ENCODE results near the gene C1QB. TPM values are rescaled to one million over a fixed set of nuclear protein-coding genes. Genes with fewer than 3 reads are reported as not detected.

Gene C1QB
- polyA plus RNA-seq, 2 of the 4 experiments (the other 2 are of a cell fraction): not detected

DNA sequence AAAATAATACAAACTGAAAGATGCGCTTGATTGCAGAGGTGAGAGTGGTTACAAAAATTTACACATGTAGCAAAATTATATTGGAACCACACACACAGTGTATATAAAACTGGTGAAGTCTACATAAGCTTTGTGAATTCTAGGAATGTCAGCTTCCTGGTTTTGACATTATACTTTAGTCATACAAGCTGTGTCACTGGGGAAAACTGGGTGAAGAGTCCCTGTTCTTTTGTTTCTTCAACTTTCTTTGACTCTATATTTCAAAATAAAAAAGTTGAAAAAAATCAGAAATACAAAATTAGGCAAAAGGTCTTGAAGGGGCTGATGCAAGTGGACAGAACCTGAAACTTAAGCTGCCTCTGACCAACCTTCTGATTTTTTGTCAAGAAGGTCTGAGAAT, 6.7 kb upstream of the C1QB start:
- Histone ChIP-seq H3K27ac (no peak overlapping the region), H3K9me3 (no peaks in the 10 kb centered on the region), H3K4me3 (no peak overlapping the region), H3K4me2 (no peak overlapping the region), H3K4me1 (0 out of 3 replicates have a peak, but pooled peaks cover 5% of the 10 kb centered on the region)
- FAIRE-seq (no peak), DNase-seq (ENCODE audit: low read depth in 1 of 2, low spot score in 1 of 2) (no peak), ATAC-seq (no peak)
- CTCF ChIA-PET: interaction anchor here (1.4 to 8.2 kb wide), 2 partner anchors 9 to 226 kb away, joined by 4 to 248 read pairs; no protein-coding TSS in a partner anchor
- POLR2A ChIA-PET: no interaction called here
- 5% methylated on average over 1 of the region's 1 CpG for WGBS (ENCODE audit: missing lambda C conversion rate)
- TF ChIP-seq RAD21 (conservative IDR thresholded peaks at IDR 0.05 in 1 of 2, IDR thresholded peaks at IDR 0.05 in 1 of 2): no peak
- no peak for TF ChIP-seq SREBF2 (IDR thresholded peaks at IDR 0.05)
- no peak for TF ChIP-seq HOXA7 (CRISPR knock-in tag; IDR thresholded peaks at IDR 0.05)
- TF ChIP-seq, protein P1, sequence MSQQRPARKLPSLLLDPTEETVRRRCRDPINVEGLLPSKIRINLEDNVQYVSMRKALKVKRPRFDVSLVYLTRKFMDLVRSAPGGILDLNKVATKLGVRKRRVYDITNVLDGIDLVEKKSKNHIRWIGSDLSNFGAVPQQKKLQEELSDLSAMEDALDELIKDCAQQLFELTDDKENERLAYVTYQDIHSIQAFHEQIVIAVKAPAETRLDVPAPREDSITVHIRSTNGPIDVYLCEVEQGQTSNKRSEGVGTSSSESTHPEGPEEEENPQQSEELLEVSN (IDR thresholded peaks at IDR 0.05; ENCODE audit: borderline replicate concordance, low read depth): no peak
- TF ChIP-seq TP53 (CRISPR knock-in tag; IDR thresholded peaks at IDR 0.05): no peak
- no peak for TF ChIP-seq HOXB5 (CRISPR knock-in tag; IDR thresholded peaks at IDR 0.05)
- TF ChIP-seq FOSB (CRISPR knock-in tag; IDR thresholded peaks at IDR 0.05): no peak

DNA sequence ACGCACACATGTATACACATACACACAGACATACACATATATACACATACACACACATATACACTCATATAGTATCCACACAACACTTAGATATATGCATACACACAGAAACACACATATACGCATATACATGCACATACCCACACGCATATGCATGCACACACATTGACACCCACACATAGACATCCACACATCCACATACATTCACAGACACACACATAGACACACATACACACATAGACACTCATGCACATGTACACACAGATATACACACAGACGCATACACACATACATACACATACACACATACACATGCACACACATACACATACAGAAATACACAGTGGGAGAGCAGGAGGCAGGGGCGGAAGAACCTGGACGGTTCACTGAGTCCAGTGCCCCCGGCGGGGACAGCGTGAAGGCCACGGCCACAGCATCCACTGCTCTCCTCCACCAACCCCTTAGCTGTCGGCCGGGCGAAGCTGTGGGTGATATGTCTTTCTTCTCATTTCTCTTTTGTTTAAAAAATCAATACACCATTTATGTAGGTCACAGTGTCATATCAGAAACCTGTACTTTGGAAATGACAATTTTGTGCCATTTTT, 2.8 kb upstream of the C1QB start:
- H3K4me3 ChIP-seq: no peak overlapping the region
- 74% methylated on average over 13 of the region's 13 CpGs for WGBS (ENCODE audit: missing lambda C conversion rate)
- no peak overlapping the region for H3K4me2 ChIP-seq
- CTCF ChIA-PET: interaction anchor here (0.6 to 3.2 kb wide), 4 partner anchors 8 to 372 kb away, joined by 3 to 12 read pairs (median 3); no protein-coding TSS in a partner anchor
- TF ChIP-seq JUNB (IDR thresholded peaks at IDR 0.05) (no peak), ESRRA (IDR thresholded peaks at IDR 0.05; ENCODE audit: borderline replicate concordance, low read length) (no peak), NFE2L2 (conservative IDR thresholded peaks at IDR 0.05; ENCODE audit: low read length) (no peak), FOSB (CRISPR knock-in tag; IDR thresholded peaks at IDR 0.05) (no peak), HOXB5 (CRISPR knock-in tag; IDR thresholded peaks at IDR 0.05) (no peak), NPAS2 (CRISPR knock-in tag; IDR thresholded peaks at IDR 0.05; ENCODE audit: borderline replicate concordance) (no peak), POLR2AphosphoS2 (conservative IDR thresholded peaks at IDR 0.05; ENCODE audit: low read length) (no peak), HDAC2 (IDR thresholded peaks at IDR 0.05) (no peak), GATA3 (IDR thresholded peaks at IDR 0.05; ENCODE audit: borderline replicate concordance) (no peak), BHLHE40 (IDR thresholded peaks at IDR 0.05; ENCODE audit: low read depth, low read length) (no peak), ZNF302 (CRISPR knock-in tag; IDR thresholded peaks at IDR 0.05) (no peak), SMC3 (IDR thresholded peaks at IDR 0.05) (no peak), HEYL (CRISPR knock-in tag; IDR thresholded peaks at IDR 0.05) (no peak), CBX8 (IDR thresholded peaks at IDR 0.05) (no peak)
- TF ChIP-seq, protein P2, sequence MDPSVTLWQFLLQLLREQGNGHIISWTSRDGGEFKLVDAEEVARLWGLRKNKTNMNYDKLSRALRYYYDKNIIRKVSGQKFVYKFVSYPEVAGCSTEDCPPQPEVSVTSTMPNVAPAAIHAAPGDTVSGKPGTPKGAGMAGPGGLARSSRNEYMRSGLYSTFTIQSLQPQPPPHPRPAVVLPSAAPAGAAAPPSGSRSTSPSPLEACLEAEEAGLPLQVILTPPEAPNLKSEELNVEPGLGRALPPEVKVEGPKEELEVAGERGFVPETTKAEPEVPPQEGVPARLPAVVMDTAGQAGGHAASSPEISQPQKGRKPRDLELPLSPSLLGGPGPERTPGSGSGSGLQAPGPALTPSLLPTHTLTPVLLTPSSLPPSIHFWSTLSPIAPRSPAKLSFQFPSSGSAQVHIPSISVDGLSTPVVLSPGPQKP (IDR thresholded peaks at IDR 0.05; ENCODE audit: low read depth, low read length): no peak
- TF ChIP-seq, protein P3, sequence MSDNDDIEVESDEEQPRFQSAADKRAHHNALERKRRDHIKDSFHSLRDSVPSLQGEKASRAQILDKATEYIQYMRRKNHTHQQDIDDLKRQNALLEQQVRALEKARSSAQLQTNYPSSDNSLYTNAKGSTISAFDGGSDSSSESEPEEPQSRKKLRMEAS (IDR thresholded peaks at IDR 0.05): no peak
- TF ChIP-seq, protein P4, sequence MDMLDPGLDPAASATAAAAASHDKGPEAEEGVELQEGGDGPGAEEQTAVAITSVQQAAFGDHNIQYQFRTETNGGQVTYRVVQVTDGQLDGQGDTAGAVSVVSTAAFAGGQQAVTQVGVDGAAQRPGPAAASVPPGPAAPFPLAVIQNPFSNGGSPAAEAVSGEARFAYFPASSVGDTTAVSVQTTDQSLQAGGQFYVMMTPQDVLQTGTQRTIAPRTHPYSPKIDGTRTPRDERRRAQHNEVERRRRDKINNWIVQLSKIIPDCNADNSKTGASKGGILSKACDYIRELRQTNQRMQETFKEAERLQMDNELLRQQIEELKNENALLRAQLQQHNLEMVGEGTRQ (IDR thresholded peaks at IDR 0.05): no peak
- no peak overlapping the region for H3K27ac ChIP-seq
- POLR2A ChIA-PET: no interaction called here
- ATAC-seq: no peak
- no peak for DNase-seq (ENCODE audit: low read depth in 1 of 2, low spot score in 1 of 2)
- no peaks in the 10 kb centered on the region for H3K4me1 ChIP-seq
- FAIRE-seq: no peak
- H3K9me3 ChIP-seq: no peaks in the 10 kb centered on the region
